Endometrial microvascular endothelial cells (primary cell): Measurements from ENCODE around the gene SAMD7. TPM values are rescaled to one million over a fixed set of nuclear protein-coding genes. Genes with fewer than 3 reads are reported as not detected.

ENCODE experiments used
- in situ Hi-C: cut with HindIII; loops from 2 replicates; pipeline ENCODE4 v1.10.0; 2017; ENCODE audit warnings: low sequenced_read_pairs, low pct_unique_long_range_greater_than_20kb; ENCODE audit errors: inconsistent ontology term
- total RNA-seq: library from RNA; depleted of rRNA; stranded (reverse); fragments of >200 nt; gene quantifications from one replicate; pipeline ENCODE4 v1.2.3, GENCODE V29; 2015; ENCODE audit errors: inconsistent ontology term

SAMD7 gene
- total RNA-seq, 1 donor from 2014 or later = not detected

DNA sequence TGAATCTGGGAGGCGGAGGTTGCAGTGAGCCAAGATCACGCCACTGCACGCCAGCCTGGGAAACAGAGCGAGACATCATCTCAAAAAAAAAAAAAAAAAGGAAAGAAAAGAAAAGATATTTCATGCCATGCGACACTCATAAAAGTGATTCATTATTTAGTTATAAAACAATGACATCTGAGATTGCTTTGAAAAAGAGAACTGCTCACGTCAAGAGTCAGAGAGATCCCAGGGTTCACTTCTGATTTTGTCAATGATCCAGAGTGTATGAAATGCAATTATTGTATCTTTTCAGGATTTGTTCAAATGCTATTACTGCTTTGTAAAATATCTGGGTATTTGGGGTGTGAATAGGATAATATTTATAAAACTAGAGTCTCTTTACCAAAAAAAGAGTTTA is 6.0 kb upstream of the SAMD7 start:
- in situ Hi-C loops = no loop called here

DNA sequence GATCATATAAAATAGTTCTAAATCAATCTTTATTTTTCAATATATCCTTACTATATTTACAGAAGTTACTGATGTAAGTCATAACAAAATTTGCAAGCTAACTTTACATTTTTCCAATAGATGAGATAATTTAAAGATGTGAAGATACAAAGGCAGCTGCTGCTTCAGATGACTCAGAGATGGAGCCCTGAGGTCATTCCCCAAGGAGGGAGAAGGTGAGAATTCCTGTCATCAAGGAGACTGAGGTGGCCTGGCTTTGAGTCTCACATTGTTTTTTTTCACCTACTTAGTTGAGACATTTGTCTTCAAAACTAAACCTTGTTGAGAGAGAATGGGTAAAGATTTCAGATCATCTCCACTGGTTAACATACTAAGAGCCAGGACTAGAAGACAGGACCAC is 3.9 kb upstream of the SAMD7 start:
- in situ Hi-C loops = no loop called here

- in situ Hi-C loops = no loop called here
Observed at GRCh38 chr3:169907944-169908343, 3.4 kb upstream of the SAMD7 start.

DNA sequence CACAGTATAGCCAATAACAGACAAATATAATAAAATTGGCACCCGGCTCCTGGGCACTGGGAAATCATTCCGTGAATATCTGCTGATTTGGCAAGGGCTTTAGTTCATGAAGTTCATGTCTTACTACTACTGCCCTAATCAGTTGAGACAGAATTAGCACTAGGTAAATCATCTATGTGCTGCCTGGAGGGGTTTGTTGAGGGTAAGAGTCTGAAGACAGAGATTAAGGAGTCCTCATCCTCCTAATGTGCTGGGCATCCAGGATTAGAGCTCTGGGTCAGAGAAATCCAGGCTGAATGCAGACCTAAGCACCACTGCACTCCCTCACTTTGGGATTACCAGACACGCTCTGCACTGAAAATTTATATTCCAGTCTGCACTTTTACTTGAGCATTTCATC is 2.0 kb downstream of the SAMD7 start:
- in situ Hi-C loops = no loop called here

DNA sequence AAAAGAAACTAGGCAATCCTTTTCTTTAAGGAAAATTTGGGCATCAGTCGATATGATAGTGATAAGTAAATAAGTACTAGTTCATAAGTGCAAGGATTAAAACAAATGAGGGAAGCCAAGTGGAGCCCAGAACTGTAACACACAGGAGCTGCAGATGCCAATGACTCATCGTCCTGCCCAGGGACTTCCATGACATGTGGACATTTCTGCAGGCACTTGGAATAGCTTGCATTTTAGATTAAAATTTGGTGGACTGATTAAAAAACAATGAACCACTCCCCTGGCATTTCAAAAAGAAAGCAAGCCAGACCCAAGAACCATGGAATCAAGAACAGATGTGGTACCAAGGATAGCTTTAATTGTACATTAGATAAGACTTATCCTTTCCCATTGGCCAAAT is 2.9 kb downstream of the SAMD7 start:
- in situ Hi-C loops = no loop called here

DNA sequence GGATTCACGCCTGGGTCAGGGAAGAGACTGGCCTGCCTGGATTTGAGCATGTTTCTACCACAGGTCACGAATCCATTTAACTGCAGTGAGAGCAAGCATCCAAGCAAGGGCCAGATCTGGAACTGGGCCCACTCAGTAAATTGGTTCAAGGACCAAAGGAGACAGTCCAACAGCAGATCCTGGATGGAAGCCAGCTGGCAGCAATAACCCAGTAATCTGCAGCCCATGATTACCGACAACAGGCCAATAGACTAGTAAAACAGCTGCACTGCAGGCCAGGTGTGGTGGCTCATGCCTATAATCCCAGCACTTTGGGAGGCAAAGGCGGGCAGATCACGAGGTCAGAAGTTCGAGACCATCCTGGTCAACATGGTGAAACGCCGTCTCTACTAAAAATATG is 11.8 kb downstream of the SAMD7 start:
- in situ Hi-C loops = no loop called here

DNA sequence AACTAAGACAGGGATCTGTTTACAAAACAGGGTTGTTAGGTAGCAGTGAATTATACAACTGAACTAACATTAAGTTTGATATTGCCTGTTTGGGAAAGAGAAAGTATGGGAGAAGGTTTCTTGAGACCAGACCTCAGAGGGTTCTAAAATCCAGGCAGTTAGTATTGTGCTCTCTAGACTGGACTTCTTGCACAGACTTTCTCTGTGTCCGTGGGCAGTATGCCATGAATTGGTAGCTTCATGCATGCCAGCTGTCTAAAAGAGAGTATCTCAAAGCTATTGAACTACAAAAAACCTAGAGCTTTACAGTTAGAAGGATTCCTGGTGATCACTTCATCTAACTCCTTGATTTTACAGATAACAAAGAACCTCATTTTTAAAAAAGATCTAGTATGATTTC is 12.5 kb downstream of the SAMD7 start:
- in situ Hi-C loops = no loop called here

- in situ Hi-C loops = no loop called here
Observed at GRCh38 chr3:169929830-169930519, 18.6 kb downstream of the SAMD7 start.

DNA sequence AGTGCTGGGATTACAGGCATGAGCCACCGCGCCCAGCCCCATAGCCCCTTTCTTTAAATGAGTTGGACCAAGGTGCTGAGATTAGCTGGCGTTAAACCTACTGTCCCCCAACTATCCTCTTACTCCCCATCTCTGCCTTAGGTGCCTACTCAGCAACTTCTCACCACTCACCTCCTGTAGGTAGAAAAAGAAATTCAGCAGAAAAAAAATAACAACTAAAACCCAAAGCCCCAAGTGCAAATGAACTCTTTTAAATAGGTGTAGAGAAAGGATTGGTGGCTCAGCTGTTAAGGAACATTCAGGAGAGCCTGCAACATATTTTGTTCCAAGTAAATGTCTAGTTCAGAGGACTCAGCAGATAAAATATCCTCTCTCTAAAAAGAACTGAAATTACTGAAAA is 19.5 kb downstream of the SAMD7 start:
- in situ Hi-C loops = no loop called here

DNA sequence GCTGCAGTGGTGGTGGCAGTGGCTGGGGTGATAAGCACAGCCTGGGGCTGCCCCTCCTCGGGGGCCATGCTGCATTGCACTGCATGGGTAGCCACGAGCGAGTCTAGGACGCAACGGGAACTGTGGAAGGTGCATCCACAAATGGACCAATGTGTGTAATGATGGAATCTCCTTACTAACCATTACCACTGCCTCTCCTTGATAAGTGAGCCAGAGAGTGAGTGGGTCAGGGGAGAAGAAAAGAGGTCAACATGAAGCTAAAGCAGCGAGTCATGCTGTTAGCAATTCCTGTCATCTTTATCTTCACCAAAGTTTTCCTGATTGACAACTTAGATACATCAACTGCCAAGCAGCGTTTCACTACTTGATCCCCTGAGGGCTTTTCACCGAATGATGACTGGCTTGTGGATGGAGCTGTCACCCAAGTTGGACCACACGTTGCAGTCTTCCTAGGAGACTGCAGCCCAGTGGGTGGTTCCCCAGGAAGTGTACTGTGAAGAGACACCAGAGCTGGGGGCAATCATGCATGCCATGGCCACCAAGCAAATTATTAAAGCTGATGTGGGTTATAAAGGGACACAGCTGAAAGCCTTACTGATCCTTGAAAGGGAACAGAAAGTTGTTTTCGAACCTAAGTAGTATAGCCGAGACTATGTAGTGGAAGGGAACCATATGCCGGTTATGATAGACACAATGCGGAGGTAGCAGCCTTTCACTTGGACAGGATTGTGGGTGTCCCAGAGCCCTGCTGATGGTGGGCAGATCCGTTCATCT is 20.6 kb downstream of the SAMD7 start:
- in situ Hi-C loops = no loop called here

DNA sequence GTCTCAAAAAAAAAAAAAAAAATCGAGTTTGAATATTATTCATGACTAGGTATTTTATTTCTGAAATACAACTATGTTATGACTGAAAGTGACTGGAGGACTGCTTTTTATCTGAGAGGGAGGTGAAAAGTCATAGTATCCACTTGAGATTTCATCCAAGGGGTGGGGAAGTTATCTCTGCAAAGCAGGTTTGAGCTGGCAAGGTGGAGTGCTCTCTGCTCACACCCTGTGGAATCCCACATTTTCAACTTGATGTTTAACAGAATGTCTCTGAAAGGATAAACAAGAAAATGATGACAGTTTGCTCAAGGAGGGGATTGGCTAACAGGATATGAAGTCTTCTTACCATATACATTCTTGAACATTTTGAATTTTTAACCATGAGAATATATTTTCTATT is 27.9 kb downstream of the SAMD7 start:
- in situ Hi-C loops = no loop called here

- in situ Hi-C loops = no loop called here
Observed at GRCh38 chr3:169939751-169940150, 28.4 kb downstream of the SAMD7 start.

DNA sequence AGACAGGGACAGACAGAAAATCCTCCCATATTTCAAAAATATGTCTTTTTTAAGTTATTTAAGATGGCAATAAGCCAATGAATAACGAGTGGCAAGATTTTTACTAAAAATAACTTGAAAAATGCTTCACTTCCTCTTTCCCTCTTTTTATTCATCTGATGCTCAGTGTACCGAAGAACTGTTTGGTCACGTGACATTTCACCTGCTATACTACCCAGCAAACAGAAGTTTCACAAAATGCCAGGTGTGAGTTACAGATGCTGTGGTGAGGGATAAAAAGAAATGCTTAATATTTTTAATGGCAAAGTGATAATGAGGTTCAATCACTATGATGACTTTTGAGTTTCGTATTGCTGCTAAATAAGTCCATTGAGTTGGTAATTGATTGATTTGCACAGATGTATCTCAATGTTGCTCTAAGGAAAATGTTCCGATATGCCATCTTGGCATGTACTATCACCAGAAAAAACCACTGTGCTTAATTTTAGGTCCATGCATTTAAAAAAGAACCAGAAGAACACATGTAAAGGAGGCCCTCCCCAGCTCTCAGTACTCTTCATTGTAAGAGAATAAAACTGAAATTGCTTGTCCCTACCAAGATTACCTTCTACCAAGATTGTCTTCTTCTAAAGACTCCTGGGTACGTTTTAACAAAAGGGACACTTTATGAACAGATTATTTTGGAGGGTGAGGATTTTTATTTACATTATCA is 29.3 kb downstream of the SAMD7 start:
- in situ Hi-C loops = no loop called here

DNA sequence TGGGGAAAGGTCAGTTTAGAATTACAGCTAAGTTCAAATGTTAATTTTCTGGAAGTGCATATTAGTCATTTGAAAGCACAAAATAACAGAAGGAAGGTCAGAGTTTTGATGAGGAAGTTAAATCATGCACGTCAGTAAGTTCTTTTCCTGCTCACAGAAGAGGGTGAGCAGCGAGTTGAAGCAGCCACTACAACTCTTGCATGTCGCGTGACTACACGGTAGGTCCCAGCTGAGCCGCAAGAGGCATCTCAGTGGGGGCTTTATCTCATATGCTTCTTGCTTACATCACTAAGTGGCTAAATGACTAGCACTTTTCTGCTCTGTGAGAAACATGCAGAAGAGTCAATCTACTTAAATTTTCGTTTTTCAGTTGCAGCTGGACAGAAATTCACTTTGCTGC is 33.9 kb downstream of the SAMD7 start:
- in situ Hi-C loops = no loop called here

DNA sequence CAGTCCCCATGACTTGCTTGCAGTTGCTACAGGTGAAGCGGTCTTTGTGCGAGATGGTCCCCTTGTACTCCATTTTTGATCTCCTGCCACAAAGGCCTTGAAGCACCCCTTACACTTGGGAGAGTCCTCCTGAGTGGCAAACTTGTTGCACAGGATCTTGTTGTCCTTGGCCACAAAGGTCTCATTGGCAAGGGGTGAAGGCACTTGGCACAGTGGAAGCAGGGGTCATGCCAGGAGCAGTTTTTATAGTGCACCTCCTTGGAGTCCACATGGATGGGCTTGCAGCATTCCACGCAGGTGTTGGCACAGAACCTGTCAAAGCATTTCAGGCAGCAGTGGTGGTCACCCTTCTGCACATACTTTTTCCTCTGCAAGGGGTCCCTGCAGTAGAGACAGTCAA is 35.0 kb downstream of the SAMD7 start:
- in situ Hi-C loops = no loop called here

GRCh38 chr3:169948559-169949448 is 37.4 kb downstream of the SAMD7 start:
- in situ Hi-C loops = no loop called here

GRCh38 chr3:169952045-169952444 is 40.7 kb downstream of the SAMD7 start:
- in situ Hi-C loops = no loop called here

- in situ Hi-C loops = no loop called here
Observed at GRCh38 chr3:169953462-169954141, 42.2 kb downstream of the SAMD7 start.
